D341Med (cell line): Measurements from ENCODE around the gene TXNDC16.

Experiments
- DNase-seq: peaks from one replicate; pipeline ENCODE4 v3.0.0; 2012; ENCODE audit warnings: low spot score

Gene TXNDC16

GRCh38 chr14:52446355-52446754 lies 106.0 kb downstream of the TXNDC16 start:
- DNase-seq = no peak

- no peak for DNase-seq
Observed at GRCh38 chr14:52443506-52443905, 108.8 kb downstream of the TXNDC16 start.

- DNase-seq = no peak
Observed at GRCh38 chr14:52442602-52443001, 109.7 kb downstream of the TXNDC16 start.

GRCh38 chr14:52442166-52442565 lies 110.1 kb downstream of the TXNDC16 start:
- no peak for DNase-seq

GRCh38 chr14:52439476-52439875 lies 112.8 kb downstream of the TXNDC16 start:
- no peak for DNase-seq

GRCh38 chr14:52434955-52435354 lies 117.3 kb downstream of the TXNDC16 start:
- no peak for DNase-seq

- DNase-seq = no peak
Observed at GRCh38 chr14:52430474-52430873, 121.8 kb downstream of the TXNDC16 start.

- DNase-seq = no peak
Observed at GRCh38 chr14:52429451-52429850, 122.9 kb downstream of the TXNDC16 start.

- no peak for DNase-seq
Observed at GRCh38 chr14:52427460-52427859, 124.8 kb downstream of the TXNDC16 start.

GRCh38 chr14:52422650-52423356 lies 129.5 kb downstream of the TXNDC16 start:
- DNase-seq = no peak

- DNase-seq = no peak
Observed at GRCh38 chr14:52417139-52417538, 135.2 kb downstream of the TXNDC16 start.

- no peak for DNase-seq
Observed at GRCh38 chr14:52413729-52414408, 138.4 kb downstream of the TXNDC16 start.

- no peak for DNase-seq
Observed at GRCh38 chr14:52412426-52412825, 139.9 kb downstream of the TXNDC16 start.

GRCh38 chr14:52405314-52405713 lies 147.0 kb downstream of the TXNDC16 start:
- DNase-seq = no peak

GRCh38 chr14:52402812-52403526 lies 149.3 kb downstream of the TXNDC16 start:
- no peak for DNase-seq

GRCh38 chr14:52400846-52401245 lies 151.5 kb downstream of the TXNDC16 start:
- no peak for DNase-seq

- no peak for DNase-seq
Observed at GRCh38 chr14:52399921-52400595, 152.2 kb downstream of the TXNDC16 start.

GRCh38 chr14:52399104-52399503 lies 153.2 kb downstream of the TXNDC16 start:
- no peak for DNase-seq

- DNase-seq = no peak
Observed at GRCh38 chr14:52397844-52398243, 154.5 kb downstream of the TXNDC16 start.

- DNase-seq = no peak
Observed at GRCh38 chr14:52395728-52396127, 156.6 kb downstream of the TXNDC16 start.

- no peak for DNase-seq
Observed at GRCh38 chr14:52391881-52392615, 160.3 kb downstream of the TXNDC16 start.
